Thyroid gland (tissue), 4 donors: ENCODE results near the gene HOXA3. TPM values are rescaled to one million over a fixed set of nuclear protein-coding genes. Genes with fewer than 3 reads are reported as not detected.

Experiments used
- DNase-seq, 2 donors: peaks; one replicate each; pipeline ENCODE4 v3.0.0-alpha.2; 2019
- H3K27ac ChIP-seq, 3 donors: fragments of 200-600 bp; sonication (generic); 1 replicate in 2 of 3; 2 replicates in 1 of 3; pipeline ENCODE4 v1.5.1; 2016 to 2019; ENCODE audit warnings: mild to moderate bottlenecking in 1 of 3, moderate library complexity in 1 of 3
- H3K27me3 ChIP-seq: fragments of 200-600 bp; sonication (generic); one replicate; pipeline ENCODE4 v1.5.1; 2019
- H3K36me3 ChIP-seq, 2 donors: fragments of 200-600 bp; sonication (generic); one replicate each; pipeline ENCODE4 v1.5.1; 2016 to 2019
- H3K4me1 ChIP-seq, 2 donors: fragments of 200-600 bp; sonication (generic); one replicate each; pipeline ENCODE4 v1.5.1; 2017 to 2019
- H3K4me3 ChIP-seq, 3 donors: fragments of 200-600 bp; sonication (generic); replicated peaks in 1 of 3; 1 replicate in 2 of 3; 2 replicates in 1 of 3; pipeline ENCODE4 v1.5.1; 2016; ENCODE audit warnings: mild to moderate bottlenecking in 1 of 3
- H3K9me3 ChIP-seq: fragments of 200-600 bp; sonication (generic); one replicate; pipeline ENCODE4 v1.5.1; 2017
- POLR2A ChIP-seq, 2 donors: fragments of 450-650 bp; IDR thresholded peaks; one replicate each; pipeline ENCODE4 v1.6.1; 2017; ENCODE audit warnings: antibody characterized with exemption in 2 of 2, mild to moderate bottlenecking in 2 of 2, moderate library complexity in 1 of 2
- WGBS, 2 donors: methylation state at CpG; one replicate each; pipeline ENCODE4 v1.1.5; 2017; 5-methylcytosine and 5-hydroxymethylcytosine counted together
- intact Hi-C: fragments of 100-400 bp; cut with DNase I; formaldehyde crosslinking; loops from one replicate; pipeline ENCODE4 v1.15.1; 2023
- total RNA-seq, 4 donors: library from RNA; depleted of rRNA; stranded (reverse); fragments of >200 nt; gene quantifications; one replicate each; pipeline ENCODE4 v1.2.3, GENCODE V29; 2016
- TF ChIP-seq, protein P1 (sequence below), 6 experiments: fragments of 200-600 bp in 3 of 6; fragments of 450-650 bp in 3 of 6; sonication (generic) in 3 of 6; IDR thresholded peaks; one replicate each; pipeline ENCODE4 v1.5.1; 2016 to 2019; ENCODE audit warnings: antibody characterized with exemption in 6 of 6, mild to moderate bottlenecking in 2 of 6, inconsistent platforms in 1 of 6, moderate library complexity in 1 of 6

Gene HOXA3
- total RNA-seq, 4 donors from 2014 or later, result 0.94 to 6.1 (median 1.9) TPM

DNA sequence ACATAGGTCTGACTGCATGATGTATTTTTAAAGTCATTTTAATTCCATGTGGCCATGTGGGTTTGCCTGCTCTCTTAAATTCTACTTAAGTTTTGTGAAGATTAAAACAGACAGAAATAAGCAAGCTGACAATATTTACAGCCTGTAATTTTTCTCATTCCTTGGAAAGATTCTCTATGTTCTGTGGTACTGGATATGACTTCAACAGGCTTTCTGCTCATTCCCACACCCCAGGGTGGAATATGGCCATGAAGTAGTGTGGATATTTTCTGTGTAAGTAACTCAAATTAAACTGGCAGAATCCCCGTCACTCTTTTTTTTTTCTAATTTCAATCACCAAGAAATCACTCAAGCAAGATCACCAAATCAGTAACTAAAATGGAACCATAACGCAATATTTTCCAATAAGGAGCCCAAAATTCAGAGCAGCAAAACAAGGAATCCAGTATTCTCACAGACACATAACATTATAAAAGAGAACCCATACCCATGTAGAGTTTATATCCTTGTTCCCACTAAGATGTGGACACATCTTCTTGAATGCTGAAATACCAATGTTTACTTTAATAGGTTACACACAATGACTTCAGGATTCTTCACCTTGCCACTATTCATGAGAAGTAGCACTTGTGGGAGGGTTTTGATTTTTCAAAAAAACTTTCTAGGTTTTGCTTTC is 14.6 kb downstream of the HOXA3 start:
- intact Hi-C loops, result no loop called here
- Histone ChIP-seq H3K27me3 (peaks cover 66% of the 10 kb centered on the region), H3K27ac (no peak overlapping the region), H3K4me1 (peaks cover 7 to 11% of the 10 kb centered on the region in 2 donors), H3K4me3 (no peak overlapping the region), H3K9me3 (no peaks in the 10 kb centered on the region), H3K36me3 (no peaks in the 10 kb centered on the region)
- WGBS, 2 donors, result 44 to 50% methylated on average over 2 of the region's 2 CpGs
- DNase-seq, result no peak
- TF ChIP-seq, protein P1, sequence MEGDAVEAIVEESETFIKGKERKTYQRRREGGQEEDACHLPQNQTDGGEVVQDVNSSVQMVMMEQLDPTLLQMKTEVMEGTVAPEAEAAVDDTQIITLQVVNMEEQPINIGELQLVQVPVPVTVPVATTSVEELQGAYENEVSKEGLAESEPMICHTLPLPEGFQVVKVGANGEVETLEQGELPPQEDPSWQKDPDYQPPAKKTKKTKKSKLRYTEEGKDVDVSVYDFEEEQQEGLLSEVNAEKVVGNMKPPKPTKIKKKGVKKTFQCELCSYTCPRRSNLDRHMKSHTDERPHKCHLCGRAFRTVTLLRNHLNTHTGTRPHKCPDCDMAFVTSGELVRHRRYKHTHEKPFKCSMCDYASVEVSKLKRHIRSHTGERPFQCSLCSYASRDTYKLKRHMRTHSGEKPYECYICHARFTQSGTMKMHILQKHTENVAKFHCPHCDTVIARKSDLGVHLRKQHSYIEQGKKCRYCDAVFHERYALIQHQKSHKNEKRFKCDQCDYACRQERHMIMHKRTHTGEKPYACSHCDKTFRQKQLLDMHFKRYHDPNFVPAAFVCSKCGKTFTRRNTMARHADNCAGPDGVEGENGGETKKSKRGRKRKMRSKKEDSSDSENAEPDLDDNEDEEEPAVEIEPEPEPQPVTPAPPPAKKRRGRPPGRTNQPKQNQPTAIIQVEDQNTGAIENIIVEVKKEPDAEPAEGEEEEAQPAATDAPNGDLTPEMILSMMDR (IDR thresholded peaks at IDR 0.05), result no peak
- TF ChIP-seq POLR2A (IDR thresholded peaks at IDR 0.05), result no peak

DNA sequence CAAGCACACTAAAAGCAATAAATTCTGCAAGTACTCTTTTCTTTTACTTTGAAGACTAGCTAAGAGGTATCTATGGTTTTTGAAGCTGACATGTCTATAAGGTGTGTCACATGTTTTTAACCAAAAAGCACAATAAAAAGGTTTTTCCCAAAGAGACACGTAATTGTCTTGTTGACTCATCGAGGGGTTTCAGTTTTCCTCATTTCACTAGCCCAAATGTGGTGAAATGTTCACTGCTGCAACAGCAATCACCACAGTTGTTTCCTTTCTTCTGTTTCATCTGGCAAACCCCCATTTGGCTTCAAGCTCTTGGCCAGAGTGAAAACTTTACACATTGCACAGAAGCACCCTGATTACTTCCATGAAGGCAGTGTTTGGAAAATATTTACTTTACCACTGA is 18.0 kb downstream of the HOXA3 start:
- 17 to 23% methylated on average over 2 of the region's 2 CpGs for WGBS, 2 donors
- Histone ChIP-seq H3K4me3 (no peak overlapping the region), H3K27ac (no peak overlapping the region), H3K4me1 (peaks cover under 1 to 7% of the 10 kb centered on the region in 2 donors), H3K9me3 (no peaks in the 10 kb centered on the region), H3K36me3 (no peaks in the 10 kb centered on the region), H3K27me3 (peaks cover 46% of the 10 kb centered on the region)
- TF ChIP-seq POLR2A (IDR thresholded peaks at IDR 0.05), result no peak
- TF ChIP-seq, protein P1 (IDR thresholded peaks at IDR 0.05), result no peak
- intact Hi-C loops, result no loop called here
- DNase-seq, result no peak

DNA sequence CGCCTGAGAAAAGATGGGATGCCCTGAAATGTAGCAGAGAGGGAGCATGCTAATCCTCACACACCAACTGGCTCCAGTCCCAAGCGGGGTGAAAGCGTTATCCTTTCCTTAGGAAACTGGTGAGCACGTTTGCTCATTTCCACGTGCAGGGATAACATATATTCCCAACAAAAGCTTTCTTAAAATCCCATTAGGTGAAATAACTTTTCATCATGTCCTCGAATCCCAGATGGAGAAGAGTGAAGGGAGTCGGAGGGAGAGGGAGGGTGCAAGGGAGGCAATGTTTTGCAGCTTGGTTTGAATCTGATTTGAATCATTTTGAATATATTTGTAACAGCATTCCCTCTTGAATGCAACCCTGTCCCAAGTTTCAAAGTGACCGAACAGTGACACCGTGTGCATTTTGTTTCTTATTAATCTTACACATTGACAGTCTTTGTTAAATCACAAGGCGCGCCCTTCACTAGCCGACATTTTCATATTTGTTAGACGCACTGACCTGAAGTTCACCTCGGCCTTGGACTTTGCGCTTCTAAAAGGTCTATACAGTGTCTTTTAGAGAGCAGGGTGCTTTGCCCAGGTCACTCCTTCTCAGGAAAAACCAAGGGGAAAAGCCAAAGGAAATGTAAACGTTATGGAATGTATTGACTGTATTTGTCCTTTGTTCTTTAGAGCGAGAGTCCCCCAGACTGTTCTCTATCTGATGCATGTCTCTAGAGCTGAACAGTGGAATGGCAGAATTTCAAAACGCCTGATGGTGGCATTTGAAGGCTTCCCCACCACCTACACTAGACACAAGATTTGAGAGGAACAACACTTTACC is 18.8 kb downstream of the HOXA3 start:
- peaks cover 0 to 7% of the 10 kb centered on the region in 2 donors for H3K4me1 ChIP-seq
- no peak overlapping the region for H3K4me3 ChIP-seq
- intact Hi-C loops, result no loop called here
- peaks cover 47% of the 10 kb centered on the region for H3K27me3 ChIP-seq
- H3K9me3 ChIP-seq, result no peaks in the 10 kb centered on the region
- H3K27ac ChIP-seq, result no peak overlapping the region
- 25 to 41% methylated on average over 18 of the region's 18 CpGs for WGBS, 2 donors
- no peak for DNase-seq
- no peaks in the 10 kb centered on the region for H3K36me3 ChIP-seq
- no peak for TF ChIP-seq POLR2A (IDR thresholded peaks at IDR 0.05)
- TF ChIP-seq, protein P1 (IDR thresholded peaks at IDR 0.05), result no peak

DNA sequence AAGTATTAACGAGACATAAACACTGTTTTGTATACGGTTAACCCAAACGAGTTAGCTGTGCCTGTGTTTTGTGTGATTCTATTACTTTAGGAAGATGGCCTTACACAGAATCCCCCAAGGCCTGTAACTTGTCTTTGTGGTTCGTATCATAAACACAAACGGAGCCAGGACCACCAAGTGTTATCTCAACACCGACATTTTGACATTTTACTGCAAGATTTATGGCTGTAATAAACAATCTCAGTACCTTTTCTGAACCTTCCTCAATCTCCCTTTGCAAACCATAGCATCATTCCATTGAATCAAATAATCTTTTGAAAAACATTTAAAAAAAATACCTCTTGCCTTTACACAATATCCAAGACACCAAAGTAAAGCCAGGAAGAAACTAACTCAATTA is 19.4 kb downstream of the HOXA3 start:
- Histone ChIP-seq H3K27ac (no peak overlapping the region), H3K27me3 (peaks cover 45% of the 10 kb centered on the region), H3K4me3 (no peak overlapping the region), H3K36me3 (no peaks in the 10 kb centered on the region), H3K9me3 (no peaks in the 10 kb centered on the region), H3K4me1 (peaks cover 0 to 7% of the 10 kb centered on the region in 2 donors)
- TF ChIP-seq POLR2A (IDR thresholded peaks at IDR 0.05), result no peak
- TF ChIP-seq, protein P1 (IDR thresholded peaks at IDR 0.05), result no peak
- no peak for DNase-seq
- intact Hi-C loops, result no loop called here
- 30 to 53% methylated on average over 6 of the region's 6 CpGs for WGBS, 2 donors

DNA sequence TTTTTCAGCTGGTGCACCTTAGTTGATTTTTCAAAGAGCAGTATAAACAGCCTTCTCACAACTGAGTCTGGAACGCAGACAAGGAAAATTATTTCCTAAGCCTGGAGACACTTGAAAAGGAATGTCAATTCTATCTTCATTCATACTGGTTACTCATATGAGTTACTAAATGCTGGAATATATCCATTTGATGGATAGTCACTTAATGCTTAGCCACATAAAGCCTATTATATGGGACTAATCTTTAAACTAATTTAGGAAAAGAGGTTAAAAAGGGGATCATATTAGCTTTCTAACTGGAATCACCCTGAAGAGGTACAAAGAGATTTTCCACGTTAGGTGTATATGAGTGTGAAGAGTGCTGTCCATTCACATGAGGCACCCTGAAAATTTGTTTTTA is 20.2 kb downstream of the HOXA3 start:
- TF ChIP-seq POLR2A (IDR thresholded peaks at IDR 0.05), result no peak
- TF ChIP-seq, protein P1 (IDR thresholded peaks at IDR 0.05), result no peak
- H3K27me3 ChIP-seq, result peaks cover 45% of the 10 kb centered on the region
- no peak overlapping the region for H3K27ac ChIP-seq
- H3K4me3 ChIP-seq, result no peak overlapping the region
- H3K4me1 ChIP-seq, result peaks cover 0 to 7% of the 10 kb centered on the region in 2 donors
- intact Hi-C loops, result no loop called here
- no peaks in the 10 kb centered on the region for H3K36me3 ChIP-seq
- no peak for DNase-seq
- 33 to 53% methylated on average over 2 of the region's 2 CpGs for whole genome bisulfite sequencing, 2 donors
- no peaks in the 10 kb centered on the region for H3K9me3 ChIP-seq
